HG03575 (cell line): ENCODE data around the gene LRRN2.
"Not testable (repeated sequence)": the region's sequence is repeated elsewhere in the genome, so short reads cannot be mapped to it uniquely, and the experiment has no call there.

Experiments
- ATAC-seq: cut with Tn5 transposase; IDR thresholded peaks from one replicate; pipeline ENCODE4 v1.9.1; 2021; ENCODE audit not compliant: unreplicated experiment, insufficient number of reproducible peaks, low FRiP score; ENCODE audit errors: extremely low read depth

LRRN2 gene

DNA sequence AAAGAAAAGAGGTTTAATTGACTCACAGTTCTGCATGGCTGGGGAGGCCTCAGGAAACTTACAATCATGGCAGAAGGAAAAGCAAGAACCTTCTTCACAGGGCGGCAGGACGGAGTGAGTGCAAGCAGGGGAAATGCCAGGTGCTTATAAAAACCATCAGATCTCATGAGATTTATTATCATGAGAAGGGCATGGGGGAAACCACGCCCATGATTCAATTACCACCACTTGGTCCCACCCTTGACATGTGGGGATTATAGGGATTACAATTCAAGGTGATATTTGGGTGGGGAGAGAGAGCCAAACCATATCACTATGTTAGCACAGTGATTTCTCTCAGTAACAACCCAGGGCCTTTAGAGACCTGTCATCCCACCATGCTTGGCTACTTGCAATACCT is 39.9 kb downstream of the LRRN2 start:
- no peak for ATAC-seq

DNA sequence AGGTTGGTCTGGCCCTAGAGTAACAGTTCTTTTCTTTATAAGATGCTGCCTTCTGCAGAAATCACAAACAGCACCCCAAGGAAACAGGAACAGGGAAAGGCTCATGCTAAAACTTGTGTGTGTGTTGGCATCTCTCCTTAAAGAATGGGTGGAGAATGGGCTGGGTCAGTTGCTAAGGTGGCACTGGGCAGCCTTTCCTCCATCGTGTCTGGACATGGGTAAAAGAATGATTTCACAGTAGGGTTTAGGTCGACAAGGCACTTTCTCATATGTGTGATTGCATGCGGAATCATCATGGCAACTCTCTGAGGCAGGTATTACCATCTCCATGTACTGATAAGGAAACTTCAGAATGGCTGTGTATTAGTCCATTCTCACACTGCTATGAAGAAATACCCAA is 40.3 kb downstream of the LRRN2 start:
- no peak for ATAC-seq

DNA sequence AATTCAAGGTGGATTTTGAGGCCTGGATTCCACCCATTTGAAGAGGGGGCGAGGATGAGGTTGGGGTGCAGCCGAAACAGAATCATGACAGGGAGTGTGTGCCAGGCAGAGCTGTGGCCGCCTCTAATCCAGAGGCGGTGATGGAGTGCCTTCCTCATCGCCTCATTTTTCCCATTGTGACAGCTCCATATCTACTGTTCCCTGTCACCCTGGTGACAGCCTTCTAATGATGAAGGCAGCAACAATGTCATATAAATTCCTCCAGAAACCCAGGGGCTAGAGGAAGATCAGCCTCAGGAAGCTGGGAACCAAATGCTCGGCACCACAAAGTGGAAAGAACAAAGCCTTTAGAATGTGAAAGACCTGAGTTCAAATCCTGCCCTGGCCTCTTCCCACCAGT is 42.0 kb downstream of the LRRN2 start:
- no peak for ATAC-seq

DNA sequence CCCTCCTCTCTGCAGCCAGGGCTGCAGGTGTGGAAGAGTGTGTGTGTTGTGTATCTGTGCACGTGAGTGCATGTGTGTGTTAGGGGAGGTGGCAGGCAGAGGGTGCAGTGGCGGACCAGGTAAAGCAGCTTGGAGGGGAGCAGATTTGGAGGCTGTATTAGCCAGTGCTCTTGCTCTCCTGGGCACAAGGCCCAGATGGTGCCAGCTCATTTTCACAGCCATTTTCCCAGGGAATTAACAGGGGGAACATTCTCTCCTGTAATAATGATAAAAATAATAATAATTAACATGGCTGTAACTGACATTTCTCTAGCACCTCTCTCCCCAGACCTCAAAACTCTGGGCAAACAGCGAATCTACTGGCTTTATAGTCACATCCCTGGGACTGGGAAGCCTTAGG is 43.6 kb downstream of the LRRN2 start:
- no peak for ATAC-seq

DNA sequence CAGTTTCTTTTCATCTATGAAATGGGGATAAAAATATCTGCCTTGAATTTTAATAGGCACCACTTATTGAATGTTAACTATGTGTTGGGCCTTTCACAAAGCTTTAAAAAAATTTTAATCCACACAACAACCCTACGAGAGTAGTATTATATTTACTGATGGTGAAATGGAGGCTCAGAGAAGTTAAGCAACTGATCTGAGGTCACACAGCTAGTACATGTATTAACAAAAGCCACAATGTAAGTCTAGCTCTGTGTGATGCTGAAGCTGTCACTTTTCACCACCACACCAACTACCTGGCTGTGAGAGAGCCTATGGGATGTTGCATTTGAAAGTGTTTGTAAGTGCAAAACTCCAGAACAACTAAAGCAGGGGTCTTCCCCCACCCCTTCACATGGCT is 44.1 kb downstream of the LRRN2 start:
- ATAC-seq: no peak

DNA sequence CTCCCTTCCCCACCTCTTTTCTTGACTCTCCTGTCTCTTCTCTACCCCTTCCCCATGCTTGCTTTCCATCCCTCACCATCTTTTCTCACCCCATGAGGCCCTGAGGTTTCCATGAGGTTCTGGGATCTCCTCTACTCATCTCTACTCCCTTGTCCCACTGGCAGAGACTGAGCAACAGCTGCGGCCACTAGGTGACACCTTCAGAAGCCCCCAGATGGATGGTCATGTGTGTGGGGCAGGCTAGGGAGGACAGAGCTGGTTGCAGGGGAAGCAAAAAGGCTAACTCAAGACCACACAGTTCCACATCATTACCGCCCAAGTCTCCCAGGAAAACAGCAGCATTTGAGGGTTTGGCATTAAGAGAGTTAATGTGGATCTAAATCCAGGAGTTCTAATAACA is 45.0 kb downstream of the LRRN2 start:
- no peak for ATAC-seq

DNA sequence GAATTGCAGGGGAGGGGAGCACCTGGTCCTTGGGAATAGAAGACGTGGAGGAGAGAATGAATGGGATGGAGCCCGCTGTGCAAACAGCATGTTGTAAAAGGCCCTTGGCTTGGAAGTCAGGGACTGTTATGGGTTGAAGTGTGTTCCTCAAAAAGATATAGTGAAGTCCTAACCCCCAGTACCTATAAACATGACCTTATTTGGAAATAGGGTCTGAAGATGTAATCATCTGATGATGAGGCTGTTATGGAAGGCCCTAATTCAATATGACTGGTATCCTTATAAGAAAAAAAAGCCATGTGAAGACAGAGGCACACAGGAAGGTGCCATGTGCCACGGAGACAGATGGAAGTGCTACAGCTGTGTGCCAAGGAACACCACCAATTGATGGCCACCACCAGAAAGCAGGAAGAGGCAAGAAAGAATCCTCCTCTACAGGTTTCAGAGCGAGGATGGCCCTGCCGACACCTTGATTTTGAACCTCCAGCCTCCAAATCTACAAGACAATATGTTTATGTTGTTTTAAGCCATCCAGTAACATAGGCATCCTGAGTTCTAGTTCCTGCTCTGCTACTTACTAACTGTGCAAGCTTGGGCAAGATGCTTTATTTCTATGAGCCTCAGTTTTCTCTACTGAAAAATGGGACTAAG is 51.2 kb downstream of the LRRN2 start:
- no peak for ATAC-seq

DNA sequence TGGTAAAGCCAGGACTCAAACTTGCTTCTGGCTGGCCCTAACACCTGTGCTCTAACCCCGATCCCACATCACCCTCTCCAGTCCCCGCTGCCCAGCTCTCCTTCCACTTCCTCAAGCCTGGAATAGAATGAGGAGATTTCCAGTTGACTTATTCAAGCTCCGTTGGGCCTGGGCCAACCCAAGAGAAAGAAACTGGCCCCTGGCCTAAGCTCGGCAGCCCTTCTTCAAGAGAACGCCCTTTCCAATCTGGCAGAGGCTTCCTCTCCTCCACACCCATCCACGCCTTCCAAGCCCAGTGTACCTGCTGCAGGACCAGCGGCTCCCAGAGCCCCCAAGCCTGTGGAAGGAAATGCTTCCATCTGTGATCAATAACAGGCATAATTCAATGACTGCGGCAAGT is 51.9 kb downstream of the LRRN2 start:
- ATAC-seq: no peak

DNA sequence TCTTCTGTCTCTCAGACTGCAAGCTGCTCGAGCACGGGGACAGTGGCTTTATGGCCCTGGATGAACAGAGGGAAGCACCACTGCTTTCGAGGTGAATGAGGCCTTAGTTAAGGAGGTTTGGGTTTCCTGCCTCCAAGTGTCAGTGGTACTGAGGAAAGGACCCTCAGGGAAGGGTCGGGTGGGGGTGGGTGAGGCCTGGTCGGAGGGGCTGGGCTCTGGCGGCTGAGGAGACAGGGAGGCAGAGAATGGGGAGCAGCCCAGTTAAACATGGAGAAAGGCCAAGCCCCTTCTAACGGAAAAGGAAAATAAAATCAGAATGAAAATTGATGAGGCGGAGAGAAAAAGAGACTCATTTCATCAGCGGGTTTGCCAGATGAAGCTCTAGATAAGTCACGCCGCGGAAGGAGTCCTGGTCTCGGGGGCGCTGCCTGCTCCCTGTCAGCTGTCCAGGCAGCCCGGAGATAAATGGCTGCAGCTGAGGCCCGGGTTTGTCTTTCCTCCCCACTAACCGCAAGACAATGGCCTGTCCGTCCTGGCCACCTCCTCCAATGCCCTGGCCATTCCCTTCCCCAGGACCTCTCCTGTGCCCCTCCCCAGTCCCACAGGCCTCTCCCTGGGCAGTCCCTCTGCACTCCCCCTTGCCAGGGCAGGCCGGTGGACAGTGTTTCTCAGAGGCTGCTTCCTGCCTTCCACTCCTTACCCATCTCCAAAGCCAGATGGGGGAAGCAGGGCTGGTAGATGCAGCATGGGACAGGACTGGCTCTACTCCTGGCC is 55.2 kb downstream of the LRRN2 start:
- ATAC-seq: no peak

DNA sequence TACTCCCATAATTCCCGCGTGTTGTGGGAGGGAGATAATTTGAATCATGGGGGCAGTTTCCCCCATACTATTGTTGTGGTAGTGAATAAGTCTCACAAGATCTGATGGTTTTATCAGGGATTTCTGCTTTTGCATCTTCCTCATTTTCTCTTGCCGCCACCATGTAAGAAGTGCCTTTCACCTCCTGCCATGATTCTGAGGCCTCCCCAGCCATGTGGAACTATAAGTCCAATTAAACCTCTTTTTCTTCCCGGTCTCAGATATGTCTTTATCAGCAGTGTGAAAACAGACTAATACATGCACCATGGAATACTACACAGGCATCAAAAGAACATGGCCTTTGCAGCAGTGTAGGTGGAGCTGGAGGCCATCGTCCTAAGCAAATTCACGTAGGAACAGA is 56.1 kb downstream of the LRRN2 start:
- ATAC-seq: not testable (repeated sequence)

DNA sequence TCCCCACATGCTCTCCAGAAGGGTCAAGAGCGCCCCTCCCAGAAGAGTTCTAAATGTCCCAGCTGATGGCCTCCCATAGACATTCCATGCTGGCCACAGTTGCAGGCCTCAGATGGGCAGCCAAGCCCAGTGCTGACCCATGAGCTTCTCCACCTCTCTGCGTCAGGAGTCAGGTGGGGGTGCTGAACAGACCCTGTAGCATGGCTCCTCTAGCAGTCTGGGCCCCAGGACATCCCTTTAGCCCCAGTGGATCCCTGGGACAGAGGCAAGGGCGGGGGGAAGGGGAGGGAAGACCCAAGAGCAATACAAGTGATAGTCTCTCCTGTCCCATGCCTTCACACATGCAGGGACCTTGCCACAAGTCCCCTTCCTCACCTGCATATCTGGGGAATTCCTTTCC is 56.7 kb downstream of the LRRN2 start:
- no peak for ATAC-seq

DNA sequence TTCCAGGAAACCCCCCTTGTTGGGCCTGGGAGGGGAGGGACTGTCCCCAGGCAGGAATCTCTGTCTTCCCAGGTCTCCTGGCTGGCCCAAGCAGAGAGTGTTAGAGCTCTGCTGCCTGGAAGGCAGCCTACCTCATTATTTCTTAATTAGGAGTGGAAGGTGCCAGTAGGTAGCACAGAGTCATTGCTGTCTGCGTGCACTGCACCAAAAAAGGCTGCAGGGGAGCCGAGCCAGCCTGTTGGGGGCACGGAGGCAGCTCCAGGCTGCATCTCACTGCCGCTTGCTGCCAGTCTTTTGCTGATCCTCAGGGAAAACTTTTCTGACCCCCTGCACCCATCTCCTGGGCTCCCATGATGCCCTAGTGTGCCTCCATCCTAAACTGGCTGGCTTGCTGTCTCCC is 58.1 kb downstream of the LRRN2 start:
- ATAC-seq: no peak

DNA sequence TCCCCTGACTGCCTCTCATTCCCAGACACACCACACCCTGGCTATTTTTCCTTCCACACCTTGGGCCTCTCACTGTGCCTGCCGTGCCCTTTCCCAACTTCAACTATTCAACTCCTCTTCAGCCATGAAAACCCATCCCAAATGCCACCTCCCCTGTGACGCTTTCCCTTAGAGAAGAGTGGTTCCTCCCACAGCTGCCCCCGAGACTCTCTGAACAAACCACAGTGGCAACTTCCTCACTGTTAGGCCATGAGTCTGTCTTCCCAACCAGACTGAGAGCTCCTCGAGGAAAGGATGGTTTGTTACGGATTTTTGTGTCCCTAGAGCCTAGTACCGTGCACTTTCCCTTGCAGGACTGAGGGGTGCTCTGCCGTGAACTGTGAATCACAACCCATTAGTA is 59.2 kb downstream of the LRRN2 start:
- no peak for ATAC-seq

DNA sequence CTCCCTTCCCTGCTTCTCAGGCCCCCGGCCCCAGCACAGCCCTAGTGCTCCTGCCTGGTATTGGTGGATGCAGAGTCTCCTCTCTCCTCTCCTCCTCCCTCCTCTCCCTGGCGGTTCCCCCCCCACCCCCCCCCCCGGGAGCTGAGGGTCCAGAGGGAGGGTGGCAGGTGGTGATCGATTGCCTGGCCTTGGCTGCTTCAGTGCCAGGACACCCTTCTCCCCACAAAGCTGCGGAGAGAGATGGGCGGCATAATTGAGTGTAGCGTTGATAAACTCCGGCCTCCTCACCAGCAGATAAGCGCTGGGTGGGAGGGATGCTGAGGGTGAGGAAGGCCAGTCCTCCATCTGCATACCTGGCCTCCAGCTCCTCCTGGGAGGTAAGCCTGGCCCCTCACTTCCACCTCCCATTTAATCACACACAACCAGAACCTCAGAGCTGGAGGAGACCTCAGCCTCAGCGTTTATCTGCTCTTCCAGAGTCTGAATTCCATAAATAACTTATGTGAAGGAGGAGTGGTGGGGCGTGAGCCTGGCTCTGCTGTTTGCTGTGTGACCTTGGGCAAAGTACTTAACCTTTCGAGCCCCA is 60.8 kb downstream of the LRRN2 start:
- ATAC-seq: no peak

DNA sequence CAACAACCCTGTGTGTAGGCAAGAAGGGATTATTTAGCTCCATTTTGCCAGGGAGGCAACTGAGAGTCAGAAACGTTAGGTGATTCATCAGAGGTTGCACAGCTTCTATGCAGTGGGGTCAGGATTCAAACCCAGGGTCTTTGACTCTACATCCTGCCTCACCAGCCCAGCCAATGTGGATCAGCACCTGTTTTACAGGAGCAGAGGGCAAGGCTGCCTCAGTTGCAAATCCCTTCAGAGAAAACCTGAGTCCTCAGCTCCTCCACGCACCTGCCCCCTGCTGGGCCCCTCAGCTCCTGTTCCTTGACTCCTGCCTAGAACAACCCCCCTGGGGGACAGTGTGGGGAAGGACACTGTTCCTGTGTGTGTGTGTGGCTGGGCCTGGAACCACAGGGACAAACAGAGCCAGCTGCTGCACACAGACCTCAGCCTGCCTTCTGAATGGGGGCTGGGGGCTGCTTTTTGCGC is 61.6 kb downstream of the LRRN2 start:
- ATAC-seq: no peak

DNA sequence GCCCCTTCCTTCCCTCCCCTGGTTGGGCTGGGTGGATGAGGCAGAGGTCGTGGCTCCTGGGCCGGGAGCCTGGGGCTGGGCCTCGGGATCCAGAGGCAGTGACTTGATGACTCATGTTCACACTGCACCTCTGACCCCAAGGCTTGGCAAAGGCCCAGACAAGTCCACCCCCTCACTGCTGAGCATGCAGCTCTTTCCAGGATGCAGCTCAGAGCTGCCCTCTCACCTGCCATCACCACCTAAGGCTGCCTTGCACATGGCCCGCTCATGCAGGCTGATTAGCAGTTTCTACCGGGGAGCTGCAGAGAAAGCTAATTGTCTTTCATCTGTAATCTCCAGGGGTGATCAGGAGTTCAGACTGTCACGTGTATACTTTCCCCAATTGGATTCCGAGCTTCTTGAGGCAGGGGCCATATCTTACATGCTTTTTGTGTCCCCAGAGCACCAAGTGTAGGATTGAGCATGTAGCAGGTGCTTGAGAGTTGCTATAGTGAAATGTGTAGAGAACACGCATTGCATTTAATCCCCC is 62.1 kb downstream of the LRRN2 start:
- no peak for ATAC-seq

DNA sequence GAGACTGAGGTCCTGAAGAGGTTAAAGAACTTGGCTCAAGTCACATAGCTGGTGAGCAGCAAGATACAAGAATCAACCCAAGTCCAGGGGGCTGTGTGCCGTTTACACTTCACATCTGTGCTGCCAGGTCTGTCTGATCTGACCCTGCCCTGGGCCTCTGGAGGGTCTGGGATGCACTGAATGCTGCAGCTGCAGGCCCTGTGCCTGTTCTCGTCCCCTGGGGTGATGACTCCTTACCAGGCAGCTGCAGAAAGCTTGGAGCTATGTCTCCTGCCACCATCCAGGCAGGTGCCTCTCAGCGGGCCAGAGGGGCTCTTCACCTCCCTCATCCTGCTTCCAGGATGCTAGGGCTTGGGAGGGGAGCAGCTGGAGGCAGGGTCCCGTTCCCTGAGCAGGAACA is 63.5 kb downstream of the LRRN2 start:
- ATAC-seq: no peak

DNA sequence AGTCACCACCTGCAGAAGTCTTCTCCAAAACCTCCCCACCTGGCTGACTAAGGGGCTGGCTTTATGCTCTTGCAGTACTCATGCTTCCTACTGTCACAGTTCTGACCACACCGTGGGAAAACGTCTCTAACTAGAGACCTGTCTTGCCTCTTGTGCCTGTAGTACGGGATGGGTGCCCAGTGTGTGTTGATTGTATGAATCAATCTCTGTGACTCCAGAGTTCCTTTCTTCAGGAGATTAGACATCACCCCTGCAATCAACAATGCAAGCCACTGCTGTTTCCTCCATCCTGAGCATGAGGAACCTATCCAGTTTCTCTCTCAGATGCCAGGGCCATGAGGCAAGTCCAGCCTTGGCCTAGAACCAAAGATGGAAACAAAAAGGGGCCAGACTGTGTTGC is 64.1 kb downstream of the LRRN2 start:
- no peak for ATAC-seq

DNA sequence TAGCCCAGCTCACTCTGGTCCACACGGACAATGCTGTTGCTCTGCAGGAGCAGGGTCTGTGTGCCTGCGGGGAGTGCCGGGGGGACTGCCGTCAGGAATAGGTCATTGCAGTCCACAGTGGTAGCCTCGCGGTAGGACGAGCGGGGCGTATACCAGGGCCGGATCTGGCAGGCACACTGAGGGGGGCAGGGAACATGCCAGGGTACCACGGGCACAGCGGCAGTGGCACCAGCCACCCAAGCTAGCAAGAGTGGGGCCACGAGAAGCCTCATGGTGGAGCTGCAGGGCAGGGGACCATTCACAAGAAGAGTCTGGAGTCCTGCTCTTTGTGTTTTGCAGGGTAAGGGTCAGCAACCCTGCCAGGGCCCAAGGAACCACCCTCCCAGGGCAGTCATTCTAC is 65.8 kb downstream of the LRRN2 start:
- no peak for ATAC-seq

DNA sequence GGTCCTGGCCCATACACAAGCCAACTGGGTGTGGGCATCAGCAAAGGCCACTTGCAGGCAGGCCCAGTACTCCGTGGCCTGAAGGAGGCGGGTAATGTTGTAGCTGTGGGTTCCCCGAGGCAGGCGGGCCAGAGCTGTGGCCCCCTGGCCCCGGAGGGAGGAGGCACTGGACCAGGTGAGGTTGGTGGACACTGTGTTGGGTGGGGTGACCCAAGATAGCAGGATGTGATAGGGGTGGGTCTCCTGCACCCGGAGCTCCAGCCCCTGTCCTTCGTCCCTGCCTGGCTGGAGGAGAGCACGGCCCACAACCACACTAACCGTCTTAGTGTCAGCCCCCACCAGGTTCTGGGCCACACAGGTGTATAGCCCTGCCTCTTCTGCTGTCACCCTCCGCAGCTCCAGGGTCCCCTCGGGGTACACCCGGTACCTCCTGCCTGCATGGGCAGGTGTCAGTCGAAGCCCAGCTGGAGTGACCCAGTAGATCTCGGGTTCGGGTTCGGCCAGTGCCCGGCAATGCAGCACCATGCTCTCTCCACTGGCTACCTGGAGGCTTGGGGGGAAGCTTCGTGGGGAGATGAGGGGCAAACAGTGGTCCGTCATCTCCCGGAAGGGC is 67.3 kb downstream of the LRRN2 start:
- ATAC-seq: no peak
